Mesendoderm (in vitro differentiated cells): Measurements from ENCODE around the gene ABCA1.
A peak's percentile ranks its signal among the peaks of the same experiment; 100 is the strongest.

Experiments used
- DNase-seq: peaks from one replicate; pipeline ENCODE4 v3.0.0; 2013
- H2AK5ac ChIP-seq: 2 replicates; pipeline ENCODE4 v1.6.1; 2013; ENCODE audit warnings: low read length, inconsistent platforms
- H2BK120ac ChIP-seq: 2 replicates; pipeline ENCODE4 v1.6.1; 2013; ENCODE audit warnings: low read depth, mild to moderate bottlenecking, low read length, moderate library complexity, mixed read lengths
- H2BK15ac ChIP-seq: replicated peaks from 2 replicates; pipeline ENCODE4 v1.6.1; 2013; ENCODE audit warnings: low read depth, mild to moderate bottlenecking, moderate library complexity
- H2BK5ac ChIP-seq: 2 replicates; pipeline ENCODE4 v1.6.1; 2013; ENCODE audit warnings: low read length, inconsistent platforms
- H3K18ac ChIP-seq: 2 replicates; pipeline ENCODE4 v1.6.1; 2013; ENCODE audit warnings: mild to moderate bottlenecking, low read length, mixed read lengths
- H3K23ac ChIP-seq: one replicate; pipeline ENCODE4 v1.6.1; 2013; ENCODE audit warnings: low read length
- H3K27ac ChIP-seq: 2 replicates; pipeline ENCODE4 v1.5.1; 2013; ENCODE audit warnings: low read depth, mild to moderate bottlenecking, inconsistent platforms, low read length, moderate library complexity
- H3K27me3 ChIP-seq: 2 replicates; pipeline ENCODE4 v1.6.1; 2013; ENCODE audit warnings: low read length, control low read depth, mild to moderate bottlenecking, inconsistent platforms; ENCODE audit not compliant: insufficient read depth, poor library complexity
- H3K36me3 ChIP-seq: 2 replicates; pipeline ENCODE4 v1.6.1; 2013; ENCODE audit warnings: low read length, inconsistent platforms; ENCODE audit not compliant: control insufficient read depth, insufficient read depth
- H3K4ac ChIP-seq: one replicate; pipeline ENCODE4 v1.6.1; 2013; ENCODE audit warnings: low read depth, mild to moderate bottlenecking, low read length, moderate library complexity
- H3K4me1 ChIP-seq: 2 replicates; pipeline ENCODE4 v1.6.1; 2013; ENCODE audit warnings: low read depth, low read length, inconsistent platforms; ENCODE audit not compliant: control insufficient read depth
- H3K4me2 ChIP-seq: 2 replicates; pipeline ENCODE4 v1.6.1; 2013; ENCODE audit warnings: low read length
- H3K4me3 ChIP-seq: 2 replicates; pipeline ENCODE4 v1.5.1; 2013; ENCODE audit warnings: mild to moderate bottlenecking, low read length
- H3K56ac ChIP-seq: one replicate; pipeline ENCODE4 v1.6.1; 2013; ENCODE audit warnings: low read length
- H3K79me1 ChIP-seq: 2 replicates; pipeline ENCODE4 v1.6.1; 2013; ENCODE audit warnings: low read length, inconsistent platforms
- H3K79me2 ChIP-seq: 2 replicates; pipeline ENCODE4 v1.6.1; 2013; ENCODE audit warnings: mild to moderate bottlenecking, low read length; ENCODE audit not compliant: control insufficient read depth, insufficient read depth
- H3K9ac ChIP-seq: 2 replicates; pipeline ENCODE4 v1.6.1; 2013; ENCODE audit warnings: low read length, inconsistent platforms
- H4K5ac ChIP-seq: one replicate; pipeline ENCODE4 v1.6.1; 2013; ENCODE audit warnings: low read length
- H4K8ac ChIP-seq: one replicate; pipeline ENCODE4 v1.6.1; 2013; ENCODE audit warnings: low read depth, mild to moderate bottlenecking, control low read depth, low read length, moderate library complexity
- WGBS: extraction: QIAGEN DNeasy Blood & Tissue Kit; methylation state at CpG from one replicate; pipeline ENCODE4 v1.1.7; 2013; ENCODE audit warnings: low lambda C conversion rate, missing lambda C conversion rate; ENCODE audit not compliant: insufficient coverage; ENCODE audit errors: extremely low coverage; 5-methylcytosine and 5-hydroxymethylcytosine counted together

Gene ABCA1

GRCh38 chr9:104907278-104907951, 20.5 kb downstream of the ABCA1 start:
- Histone ChIP-seq H3K27ac (no peak overlapping the region), H4K5ac (no peak overlapping the region), H2AK5ac (no peak overlapping the region), H3K4ac (no peak overlapping the region), H3K4me1 (peaks cover 6% of the 10 kb centered on the region), H2BK5ac (no peak overlapping the region), H3K18ac (no peak overlapping the region), H3K56ac (no peak overlapping the region), H3K4me3 (no peak overlapping the region), H4K8ac (no peak overlapping the region), H3K79me2 (no peaks in the 10 kb centered on the region), H3K4me2 (no peak overlapping the region), H2BK120ac (no peak overlapping the region), H3K79me1 (no peaks in the 10 kb centered on the region), H3K36me3 (no peaks in the 10 kb centered on the region), H3K9ac (no peak overlapping the region), H3K27me3 (no peaks in the 10 kb centered on the region), H3K23ac (no peak overlapping the region), H2BK15ac (no peak overlapping the region)
- no CpG with 5 or more reads among the region's 11 CpGs for WGBS
- no peak for DNase-seq

GRCh38 chr9:104906441-104907277, 21.3 kb downstream of the ABCA1 start:
- H3K79me1 ChIP-seq: no peaks in the 10 kb centered on the region
- no peaks in the 10 kb centered on the region for H3K36me3 ChIP-seq
- no peak overlapping the region for H3K4ac ChIP-seq
- WGBS: no CpG with 5 or more reads among the region's 5 CpGs
- H3K18ac ChIP-seq: no peak overlapping the region
- no peak overlapping the region for H2AK5ac ChIP-seq
- no peak overlapping the region for H3K4me2 ChIP-seq
- H3K9ac ChIP-seq: no peak overlapping the region
- no peak overlapping the region for H2BK15ac ChIP-seq
- no peak overlapping the region for H2BK120ac ChIP-seq
- H3K27me3 ChIP-seq: no peaks in the 10 kb centered on the region
- DNase-seq: no peak
- H3K79me2 ChIP-seq: no peaks in the 10 kb centered on the region
- H3K4me3 ChIP-seq: no peak overlapping the region
- no peak overlapping the region for H4K8ac ChIP-seq
- peaks cover 6% of the 10 kb centered on the region for H3K4me1 ChIP-seq
- no peak overlapping the region for H3K23ac ChIP-seq
- H4K5ac ChIP-seq: no peak overlapping the region
- no peak overlapping the region for H3K56ac ChIP-seq
- no peak overlapping the region for H2BK5ac ChIP-seq
- H3K27ac ChIP-seq: no peak overlapping the region

GRCh38 chr9:104905931-104906330, 22.0 kb downstream of the ABCA1 start:
- Histone ChIP-seq H2AK5ac (no peak overlapping the region), H3K4ac (no peak overlapping the region), H3K27ac (no peak overlapping the region), H3K56ac (no peak overlapping the region), H3K23ac (no peak overlapping the region), H2BK15ac (no peak overlapping the region), H3K4me3 (no peak overlapping the region), H4K8ac (no peak overlapping the region), H3K36me3 (no peaks in the 10 kb centered on the region), H3K9ac (no peak overlapping the region), H3K4me2 (no peak overlapping the region), H3K18ac (no peak overlapping the region), H2BK120ac (no peak overlapping the region), H3K27me3 (no peaks in the 10 kb centered on the region), H4K5ac (no peak overlapping the region), H3K79me1 (no peaks in the 10 kb centered on the region), H2BK5ac (no peak overlapping the region), H3K4me1 (peaks cover 6% of the 10 kb centered on the region), H3K79me2 (no peaks in the 10 kb centered on the region)
- no peak for DNase-seq
- WGBS: no CpG with 5 or more reads among the region's 2 CpGs

- H3K4me2 ChIP-seq: no peak overlapping the region
- no peak overlapping the region for H3K9ac ChIP-seq
- no peak overlapping the region for H2AK5ac ChIP-seq
- no peak overlapping the region for H4K8ac ChIP-seq
- H3K56ac ChIP-seq: no peak overlapping the region
- H3K4me1 ChIP-seq: peaks cover 6% of the 10 kb centered on the region
- no peak overlapping the region for H2BK120ac ChIP-seq
- H3K79me2 ChIP-seq: no peaks in the 10 kb centered on the region
- H3K27me3 ChIP-seq: no peaks in the 10 kb centered on the region
- DNase-seq: no peak
- H3K4ac ChIP-seq: no peak overlapping the region
- H3K36me3 ChIP-seq: no peaks in the 10 kb centered on the region
- no peak overlapping the region for H3K18ac ChIP-seq
- H2BK5ac ChIP-seq: no peak overlapping the region
- no peaks in the 10 kb centered on the region for H3K79me1 ChIP-seq
- no peak overlapping the region for H2BK15ac ChIP-seq
- no peak overlapping the region for H3K4me3 ChIP-seq
- H4K5ac ChIP-seq: no peak overlapping the region
- H3K27ac ChIP-seq: no peak overlapping the region
- no CpG with 5 or more reads among the region's 4 CpGs for WGBS
- H3K23ac ChIP-seq: no peak overlapping the region
Observed at GRCh38 chr9:104905153-104905901, 22.6 kb downstream of the ABCA1 start.

- no peak overlapping the region for H3K9ac ChIP-seq
- H4K8ac ChIP-seq: no peak overlapping the region
- no CpG with 5 or more reads among the region's 8 CpGs for WGBS
- no peaks in the 10 kb centered on the region for H3K79me2 ChIP-seq
- H3K4me3 ChIP-seq: no peak overlapping the region
- H3K36me3 ChIP-seq: no peaks in the 10 kb centered on the region
- H3K56ac ChIP-seq: no peak overlapping the region
- DNase-seq: peak; percentile 66
- no peak overlapping the region for H3K4ac ChIP-seq
- H2AK5ac ChIP-seq: no peak overlapping the region
- no peak overlapping the region for H2BK5ac ChIP-seq
- H3K27ac ChIP-seq: no peak overlapping the region
- no peak overlapping the region for H2BK120ac ChIP-seq
- H3K4me1 ChIP-seq: peaks cover 6% of the 10 kb centered on the region
- H4K5ac ChIP-seq: no peak overlapping the region
- H3K27me3 ChIP-seq: no peaks in the 10 kb centered on the region
- H3K4me2 ChIP-seq: no peak overlapping the region
- no peak overlapping the region for H3K23ac ChIP-seq
- H3K18ac ChIP-seq: no peak overlapping the region
- H2BK15ac ChIP-seq: no peak overlapping the region
- H3K79me1 ChIP-seq: no peaks in the 10 kb centered on the region
Observed at GRCh38 chr9:104903609-104904008, 24.3 kb downstream of the ABCA1 start.
